B cell (primary cell): ENCODE data around the gene B4GALNT4. TPM values are rescaled to one million over a fixed set of nuclear protein-coding genes. Genes with fewer than 3 reads are reported as not detected.
"Not testable (repeated sequence)": the region's sequence is repeated elsewhere in the genome, so short reads cannot be mapped to it uniquely, and the experiment has no call there.

Experiments
- ATAC-seq: fragments of 200-7000 bp; cut with Tn5 transposase; one replicate; pipeline ENCODE4 v1.10.0; 2021; ENCODE audit warnings: low read depth, mild to moderate bottlenecking, moderate number of reproducible peaks, moderate library complexity
- CTCF ChIA-PET: fragments of 350-600 bp; sonication (Branson Sonifier 250); formaldehyde crosslinking; loops from one replicate; lab custom pipeline; 2021; ENCODE audit warnings: antibody characterized with exemption, inconsistent platforms; lab: Charles Lee
- POLR2A ChIA-PET: fragments of 350-600 bp; sonication (Branson Sonifier 250); formaldehyde crosslinking; loops from one replicate; lab custom pipeline; 2021; ENCODE audit warnings: antibody characterized with exemption; lab: Charles Lee
- DNase-seq: peaks from one replicate; pipeline ENCODE4 v3.0.0; 2013
- H2AFZ ChIP-seq: 2 replicates; pipeline ENCODE4 v1.6.1; 2012; ENCODE audit warnings: mild to moderate bottlenecking, low read depth, low read length; ENCODE audit not compliant: insufficient read depth, poor library complexity, severe bottlenecking
- H3K27ac ChIP-seq, 2 donors: 1 replicate in 1 of 2; 2 replicates in 1 of 2; pipeline ENCODE4 v1.5.1; 2012 to 2013; ENCODE audit warnings: low read length in 2 of 2, mild to moderate bottlenecking in 2 of 2, moderate library complexity in 1 of 2
- H3K27me3 ChIP-seq, 4 experiments: fragments of 200-600 bp in 1 of 4; sonication (generic) in 1 of 4; replicated peaks in 1 of 4; 1 replicate in 2 of 4; 2 replicates in 2 of 4; pipeline versions ENCODE4 v1.6.1 to v1.7.0; 2013 to 2016; ENCODE audit warnings: low read length in 3 of 4, mild to moderate bottlenecking in 2 of 4, mixed read lengths in 1 of 4, moderate library complexity in 1 of 4; ENCODE audit not compliant: insufficient read depth in 4 of 4, control insufficient read depth in 3 of 4; ENCODE audit errors: control extremely low read depth in 1 of 4
- H3K36me3 ChIP-seq, 2 experiments: replicated peaks in 1 of 2; 1 replicate in 1 of 2; 2 replicates in 1 of 2; pipeline versions ENCODE4 v1.6.1 to v1.7.1; 2013; ENCODE audit warnings: low read length in 1 of 2; ENCODE audit not compliant: insufficient read depth in 2 of 2, control insufficient read depth in 1 of 2; ENCODE audit errors: control extremely low read depth in 1 of 2, extremely low read depth in 1 of 2
- H3K4me1 ChIP-seq, 2 donors: fragments of 200-600 bp in 1 of 2; sonication (generic) in 1 of 2; 1 replicate in 1 of 2; 2 replicates in 1 of 2; pipeline versions ENCODE4 v1.5.1 to v1.6.1; 2013 to 2017; ENCODE audit warnings: low read length in 2 of 2; ENCODE audit not compliant: control insufficient read depth in 2 of 2, insufficient read depth in 2 of 2
- H3K4me2 ChIP-seq: replicated peaks from 2 replicates; pipeline ENCODE3; 2012; ENCODE audit warnings: mild to moderate bottlenecking, low read depth, low read length; ENCODE audit not compliant: poor library complexity, severe bottlenecking
- H3K4me3 ChIP-seq, 5 experiments: fragments of 200-600 bp in 1 of 5; sonication (generic) in 1 of 5; 1 replicate in 3 of 5; 2 replicates in 2 of 5; pipeline versions ENCODE4 v1.5.1 to v1.7.0; 2011 to 2016; ENCODE audit warnings: low read length in 4 of 5, mild to moderate bottlenecking in 4 of 5, low read depth in 2 of 5, control low read depth in 1 of 5, moderate library complexity in 1 of 5; ENCODE audit not compliant: insufficient read depth in 1 of 5; ENCODE audit errors: control extremely low read depth in 1 of 5, extremely low read depth in 1 of 5
- H3K79me2 ChIP-seq: fragments of 200-600 bp; sonication (generic); one replicate; pipeline ENCODE4 v1.6.0; 2016; ENCODE audit warnings: low read length; ENCODE audit not compliant: control insufficient read depth, insufficient read depth
- H3K9ac ChIP-seq: fragments of 200-600 bp; sonication (generic); 2 replicates; pipeline ENCODE4 v1.6.1; 2017; ENCODE audit warnings: mild to moderate bottlenecking, low read length, moderate library complexity
- H3K9me3 ChIP-seq, 3 donors: one replicate each; pipeline versions ENCODE4 v1.6.1 to v1.7.1; 2013; ENCODE audit warnings: low read length in 2 of 3; ENCODE audit not compliant: control insufficient read depth in 2 of 3, insufficient read depth in 1 of 3; ENCODE audit errors: control extremely low read depth in 1 of 3
- H4K20me1 ChIP-seq: 2 replicates; pipeline ENCODE4 v1.6.0; 2012; ENCODE audit warnings: mild to moderate bottlenecking, low read length; ENCODE audit not compliant: insufficient read depth, control insufficient read depth, poor library complexity, severe bottlenecking
- H3K27ac Mint-ChIP-seq: one replicate; pipeline ENCODE4 v1.8.0; 2021; ENCODE audit warnings: mixed read lengths
- H3K27me3 Mint-ChIP-seq: one replicate; pipeline ENCODE4 v1.8.0; 2021; ENCODE audit warnings: mixed read lengths
- H3K4me1 Mint-ChIP-seq: one replicate; pipeline ENCODE4 v1.8.0; 2021; ENCODE audit warnings: mixed read lengths
- H3K4me3 Mint-ChIP-seq: one replicate; pipeline ENCODE4 v1.8.0; 2021; ENCODE audit warnings: mixed read lengths
- H3K9me3 Mint-ChIP-seq: one replicate; pipeline ENCODE4 v1.8.0; 2022; ENCODE audit warnings: mixed read lengths; ENCODE audit not compliant: insufficient read depth
- CTCF ChIP-seq: fragments of 200-600 bp; IDR thresholded peaks from one replicate; pipeline ENCODE4 v1.8.0; 2022; ENCODE audit warnings: antibody characterized with exemption, mild to moderate bottlenecking
- EZH2 ChIP-seq: IDR thresholded peaks from 2 replicates; pipeline ENCODE4 v1.6.1; 2012; ENCODE audit warnings: borderline replicate concordance, low read depth, mild to moderate bottlenecking, moderate library complexity, low read length; ENCODE audit not compliant: insufficient read depth, poor library complexity, severe bottlenecking
- WGBS: methylation state at CpG from one replicate; pipeline ENCODE4 v1.1.5; 2013; ENCODE audit warnings: missing lambda C conversion rate; ENCODE audit not compliant: insufficient coverage; 5-methylcytosine and 5-hydroxymethylcytosine counted together
- intact Hi-C: fragments of 100-400 bp; cut with micrococcal nuclease; formaldehyde crosslinking; loops from one replicate; pipeline ENCODE4 v1.10.0; 2022
- polyA plus RNA-seq: library from polyadenylated mRNA; depleted of rRNA; stranded (reverse); fragments of >200 nt; gene quantifications from 2 replicates; pipeline ENCODE4 v1.2.3, GENCODE V29; 2012
- total RNA-seq, 2 donors: library from RNA; stranded (reverse); fragments of 120-200 nt in 1 of 2; gene quantifications; 1 replicate in 1 of 2; 2 replicates in 1 of 2; pipeline versions ENCODE4 v1.2.3 to v1.2.4, GENCODE V29; 2013 to 2022

Gene B4GALNT4
- total and polyA plus RNA-seq, 2 donors (not counting 1 experiment from before 2014, with no cell fraction given): not detected

- Histone ChIP-seq H4K20me1 (no peaks in the 10 kb centered on the region), H3K9me3 (peaks cover 0 to 11% (median 0%) of the 10 kb centered on the region in 3 donors), H3K27me3 (no peaks in the 10 kb centered on the region), H3K4me1 (peaks cover 34 to 55% of the 10 kb centered on the region in 2 donors), H3K79me2 (no peaks in the 10 kb centered on the region), H3K36me3 (no peaks in the 10 kb centered on the region), H3K4me3 (no peak overlapping the region), H2AFZ (no peak overlapping the region), H3K27ac (peak overlapping the region in 1 of 2 donors; percentile 55), H3K9ac (no peak overlapping the region), H3K4me2 (no peak overlapping the region)
- CTCF ChIA-PET: interaction anchor here (1.0 to 4.4 kb wide), 6 partner anchors 11 to 90 kb away, joined by 3 to 23 read pairs (median 4); no protein-coding TSS in a partner anchor
- TF ChIP-seq CTCF (no peak), EZH2 (no peak)
- H3K9me3 Mint-ChIP-seq: no peaks in the 10 kb centered on the region
- H3K27ac Mint-ChIP-seq: peak overlapping the region; percentile 32
- WGBS: 90% methylated on average over 13 of the region's 13 CpGs
- H3K4me1 Mint-ChIP-seq: peaks cover 54% of the 10 kb centered on the region
- ATAC-seq (no peak), DNase-seq (no peak)
- no peak overlapping the region for H3K4me3 Mint-ChIP-seq
- H3K27me3 Mint-ChIP-seq: no peaks in the 10 kb centered on the region
- POLR2A ChIA-PET: interaction anchor here (0.9 to 1.5 kb wide), 2 partner anchors 59 to 71 kb away, joined by 3 read pairs; no protein-coding TSS in a partner anchor
- intact Hi-C loops: no loop called here
Measured at GRCh38 chr11:328012-328411, 41.3 kb upstream of the B4GALNT4 start.

GRCh38 chr11:328516-329100 is 40.7 kb upstream of the B4GALNT4 start:
- CTCF ChIA-PET: interaction anchor here (1.0 to 4.4 kb wide), 4 partner anchors 10 to 77 kb away, joined by 3 to 23 read pairs (median 6); no protein-coding TSS in a partner anchor
- peaks cover 54% of the 10 kb centered on the region for H3K4me1 Mint-ChIP-seq
- POLR2A ChIA-PET: interaction anchor here (1.2 kb wide), 1 partner anchor 11 kb away, joined by 3 read pairs; no protein-coding TSS in a partner anchor
- H3K4me2 ChIP-seq, ATAC-seq, intact Hi-C loops, H3K79me2 ChIP-seq, H3K27me3 Mint-ChIP-seq, H2AFZ ChIP-seq, H4K20me1 ChIP-seq, H3K4me3 Mint-ChIP-seq, H3K4me3 ChIP-seq, H3K27me3 ChIP-seq, DNase-seq, H3K9ac ChIP-seq, H3K9me3 Mint-ChIP-seq, H3K36me3 ChIP-seq: not testable (repeated sequence)
- Histone ChIP-seq H3K27ac (peak overlapping the region in 1 of 2 donors; percentile 55), H3K9me3 (peaks cover 0 to 13% (median 0%) of the 10 kb centered on the region in 3 donors), H3K4me1 (peaks cover 34 to 55% of the 10 kb centered on the region in 2 donors)
- H3K27ac Mint-ChIP-seq: peak overlapping the region; percentile 62
- WGBS: 100% methylated on average over 4 of the region's 15 CpGs
